H1 (cell line): Measurements from ENCODE around the gene AAMDC. TPM values are rescaled to one million over a fixed set of nuclear protein-coding genes. Genes with fewer than 3 reads are reported as not detected.
"Not testable (repeated sequence)": the region's sequence is repeated elsewhere in the genome, so short reads cannot be mapped to it uniquely, and the experiment has no call there.

Experiments
- CTCF ChIA-PET: fragments of 300-600 bp; sonication (Branson Sonifier 250); formaldehyde crosslinking; loops from one replicate; lab custom pipeline; 2021; ENCODE audit not compliant: partially characterized antibody; lab: Charles Lee
- POLR2A ChIA-PET: fragments of 300-600 bp; sonication (Branson Sonifier 250); formaldehyde crosslinking; loops from one replicate; lab custom pipeline; 2021; ENCODE audit warnings: inconsistent platforms; ENCODE audit not compliant: partially characterized antibody; lab: Charles Lee
- DNase-seq, 2 experiments: peaks; one replicate each; pipeline versions ENCODE4 v3.0.0 to v3.0.0-alpha.2; 2010 to 2022; ENCODE audit warnings: low spot score in 2 of 2, low read depth in 1 of 2, mixed read lengths in 1 of 2
- FAIRE-seq: peaks from 2 replicates; lab custom pipeline; 2011; peaks lifted over from hg19 to GRCh38; lab: Jason Lieb, UNC
- H2AFZ ChIP-seq: 2 replicates; pipeline ENCODE4 v1.8.1; 2012; ENCODE audit warnings: low read length, inconsistent platforms
- H2AK5ac ChIP-seq: 2 replicates; pipeline ENCODE4 v1.6.1; 2013; ENCODE audit warnings: low read depth, low read length
- H2BK120ac ChIP-seq: replicated peaks from 2 replicates; pipeline ENCODE3; 2013; ENCODE audit warnings: low read depth, low read length, inconsistent platforms
- H2BK12ac ChIP-seq: 2 replicates; pipeline ENCODE4 v1.6.1; 2013; ENCODE audit warnings: low read depth, low read length
- H2BK15ac ChIP-seq: 2 replicates; pipeline ENCODE4 v1.6.1; 2013; ENCODE audit warnings: low read length
- H2BK20ac ChIP-seq: 2 replicates; pipeline ENCODE4 v1.6.1; 2013; ENCODE audit warnings: low read length
- H2BK5ac ChIP-seq: 2 replicates; pipeline ENCODE4 v1.6.1; 2013; ENCODE audit warnings: low read depth, low read length
- H3K14ac ChIP-seq: 2 replicates; pipeline ENCODE4 v1.6.1; 2013; ENCODE audit warnings: inconsistent platforms; ENCODE audit not compliant: insufficient read length
- H3K18ac ChIP-seq: 2 replicates; pipeline ENCODE4 v1.6.1; 2013; ENCODE audit warnings: low read length; ENCODE audit errors: extremely low read depth
- H3K23ac ChIP-seq: 2 replicates; pipeline ENCODE4 v1.6.1; 2013; ENCODE audit warnings: inconsistent platforms; ENCODE audit not compliant: insufficient read length
- H3K23me2 ChIP-seq: 2 replicates; pipeline ENCODE4 v1.6.1; 2013; ENCODE audit warnings: low read depth, low read length
- H3K27ac ChIP-seq: 2 replicates; pipeline ENCODE4 v1.6.1; 2011; ENCODE audit warnings: low read depth, low read length, inconsistent platforms
- H3K27me3 ChIP-seq, 4 experiments: replicated peaks in 1 of 4; 1 replicate in 1 of 4; 2 replicates in 3 of 4; pipeline versions ENCODE4 v1.6.1 to v1.8.1; 2011 to 2013; ENCODE audit warnings: low read length in 3 of 4, mild to moderate bottlenecking in 3 of 4, inconsistent platforms in 2 of 4, mixed read lengths in 2 of 4, moderate library complexity in 1 of 4; ENCODE audit not compliant: control insufficient read depth in 3 of 4, insufficient read depth in 3 of 4; ENCODE audit errors: extremely low read depth in 1 of 4
- H3K36me3 ChIP-seq, 4 experiments: 2 replicates each; pipeline versions ENCODE4 v1.6.1 to v1.8.1; 2011 to 2013; ENCODE audit warnings: mild to moderate bottlenecking in 4 of 4, low read length in 3 of 4, moderate library complexity in 2 of 4, control low read depth in 1 of 4, inconsistent platforms in 1 of 4; ENCODE audit not compliant: insufficient read depth in 4 of 4, control insufficient read depth in 2 of 4
- H3K4ac ChIP-seq: replicated peaks from 2 replicates; pipeline ENCODE3; 2013; ENCODE audit warnings: low read length, low read depth, mixed read lengths, inconsistent platforms; ENCODE audit not compliant: insufficient read length
- H3K4me1 ChIP-seq, 4 experiments: replicated peaks in 1 of 4; 1 replicate in 1 of 4; 2 replicates in 3 of 4; pipeline versions ENCODE4 v1.6.1 to v1.8.1; 2011 to 2013; ENCODE audit warnings: low read length in 3 of 4, inconsistent platforms in 2 of 4, mixed read lengths in 1 of 4; ENCODE audit not compliant: insufficient read depth in 4 of 4, control insufficient read depth in 3 of 4
- H3K4me2 ChIP-seq, 2 experiments: 2 replicates each; pipeline versions ENCODE4 v1.6.1 to v1.8.1; 2011 to 2013; ENCODE audit warnings: low read depth in 2 of 2, low read length in 2 of 2, control low read depth in 1 of 2, inconsistent platforms in 1 of 2, mild to moderate bottlenecking in 1 of 2; ENCODE audit not compliant: insufficient read depth in 1 of 2
- H3K4me3 ChIP-seq, 4 experiments: fragments of 200-600, 300-600 bp in 1 of 4; sonication (generic), shearing (Covaris generic), sonication (Bioruptor Twin) in 1 of 4; 2 replicates each; pipeline versions ENCODE4 v1.5.1 to v1.8.1; 2011 to 2016; ENCODE audit warnings: low read length in 4 of 4, low read depth in 3 of 4, control low read depth in 2 of 4, inconsistent platforms in 2 of 4, mild to moderate bottlenecking in 2 of 4, mixed read lengths in 1 of 4, moderate library complexity in 1 of 4; ENCODE audit not compliant: insufficient read depth in 2 of 4; ENCODE audit errors: extremely low read depth in 1 of 4
- H3K56ac ChIP-seq: replicated peaks from 2 replicates; pipeline ENCODE3; 2013; ENCODE audit warnings: low read depth, mild to moderate bottlenecking, mixed read lengths, low read length, inconsistent platforms; ENCODE audit not compliant: insufficient read length
- H3K79me1 ChIP-seq: 2 replicates; pipeline ENCODE4 v1.6.1; 2013; ENCODE audit warnings: low read depth, low read length, control low read depth
- H3K79me2 ChIP-seq, 2 experiments: 2 replicates each; pipeline versions ENCODE4 v1.6.1 to v1.8.1; 2012 to 2013; ENCODE audit warnings: low read length in 2 of 2, mild to moderate bottlenecking in 2 of 2, inconsistent platforms in 1 of 2; ENCODE audit not compliant: insufficient read depth in 2 of 2, control insufficient read depth in 1 of 2
- H3K9ac ChIP-seq, 4 experiments: replicated peaks in 1 of 4; 1 replicate in 1 of 4; 2 replicates in 3 of 4; pipeline versions ENCODE4 v1.6.1 to v1.8.1; 2011 to 2013; ENCODE audit warnings: low read depth in 3 of 4, low read length in 3 of 4, control low read depth in 2 of 4, mild to moderate bottlenecking in 2 of 4, moderate library complexity in 2 of 4, inconsistent platforms in 1 of 4; ENCODE audit errors: extremely low read depth in 1 of 4
- H3K9me3 ChIP-seq, 2 experiments: 2 replicates each; pipeline versions ENCODE4 v1.6.1 to v1.8.1; 2012 to 2013; ENCODE audit warnings: mild to moderate bottlenecking in 2 of 2, moderate library complexity in 2 of 2, control low read depth in 1 of 2, inconsistent platforms in 1 of 2, low read depth in 1 of 2, low read length in 1 of 2, mixed read lengths in 1 of 2; ENCODE audit not compliant: insufficient read depth in 2 of 2
- H4K20me1 ChIP-seq, 2 experiments: replicated peaks in 1 of 2; 2 replicates each; pipeline versions ENCODE3 to v1.8.1; 2011 to 2013; ENCODE audit warnings: inconsistent platforms in 2 of 2, low read length in 2 of 2, mild to moderate bottlenecking in 1 of 2; ENCODE audit not compliant: insufficient read depth in 2 of 2, control insufficient read depth in 1 of 2
- H4K5ac ChIP-seq: 2 replicates; pipeline ENCODE4 v1.6.1; 2013; ENCODE audit warnings: low read length, low read depth, mixed read lengths, inconsistent platforms; ENCODE audit not compliant: insufficient read length
- H4K8ac ChIP-seq: 2 replicates; pipeline ENCODE4 v1.8.0; 2013; ENCODE audit warnings: mild to moderate bottlenecking, moderate library complexity, low read length, inconsistent platforms; ENCODE audit not compliant: insufficient read depth; ENCODE audit errors: extremely low read depth
- H4K91ac ChIP-seq: replicated peaks from 2 replicates; pipeline ENCODE3; 2013; ENCODE audit warnings: low read length, mixed read lengths, inconsistent platforms; ENCODE audit not compliant: insufficient read length
- CREB1 ChIP-seq: IDR thresholded peaks from 2 replicates; pipeline ENCODE4 v1.6.1; 2012; ENCODE audit warnings: inconsistent platforms
- EZH2 ChIP-seq: fragments of 200-600 bp; sonication (generic); IDR thresholded peaks from 2 replicates; pipeline ENCODE4 v1.7.1; 2012; ENCODE audit warnings: low read depth, mild to moderate bottlenecking, moderate library complexity, low read length, inconsistent platforms; ENCODE audit not compliant: severe bottlenecking
- KDM5A ChIP-seq: fragments of 200-600 bp; IDR thresholded peaks from 2 replicates; pipeline ENCODE4 v1.7.1; 2012; ENCODE audit warnings: mild to moderate bottlenecking, low read length, inconsistent platforms, mixed read lengths
- POLR2AphosphoS5 ChIP-seq: IDR thresholded peaks from 2 replicates; pipeline ENCODE4 v1.6.1; 2011; ENCODE audit warnings: low read depth, low read length
- SP1 ChIP-seq: IDR thresholded peaks from 2 replicates; pipeline ENCODE4 v1.6.1; 2011; ENCODE audit warnings: low read depth, low read length
- SUZ12 ChIP-seq: fragments of 200-600 bp; sonication (generic); IDR thresholded peaks from 2 replicates; pipeline ENCODE4 v1.6.1; 2012; ENCODE audit warnings: mild to moderate bottlenecking, inconsistent platforms, low read length, moderate library complexity, mixed read lengths
- WGBS, 2 experiments: shearing (Covaris generic) in 1 of 2; methylation state at CpG; one replicate each; pipeline versions ENCODE4 v1.1.6 to v1.1.7; 2013 to 2015; ENCODE audit warnings: low lambda C conversion rate in 2 of 2, mixed read lengths in 2 of 2, inconsistent platforms in 1 of 2, low coverage in 1 of 2, missing lambda C conversion rate in 1 of 2; ENCODE audit not compliant: insufficient replicate concordance in 2 of 2, insufficient coverage in 1 of 2, insufficient read length in 1 of 2; ENCODE audit errors: extremely low coverage in 1 of 2, missing lambda C conversion rate in 1 of 2; 5-methylcytosine and 5-hydroxymethylcytosine counted together
- polyA plus RNA-seq, 7 experiments: library from polyadenylated mRNA; depleted of rRNA in 3 of 7; stranded (reverse) in 5 of 7; unstranded in 2 of 7; fragments of >200 nt in 5 of 7; fragments of 200-250 nt in 2 of 7; gene quantifications; 1 replicate in 5 of 7; 2 replicates in 1 of 7; 4 replicates in 1 of 7; pipeline versions ENCODE4 v1.2.1 to v1.2.3, GENCODE V29; 2011 to 2013; ENCODE audit warnings: missing spikeins in 2 of 7, mixed read lengths in 2 of 7
- total RNA-seq: library from RNA; stranded (reverse); fragmentation: NEBNext Ultra II Directional; extraction: Animal tissue kit (Norgen Biotek cat#: 25700); gene quantifications from 2 replicates; pipeline ENCODE4 v1.2.1, GENCODE V29; 2021

The AAMDC gene
- total and polyA plus RNA-seq, 2 of the 8 experiments (the other 6 are each of a cell fraction or from before 2014, with no cell fraction given) = 17.2 to 19.5 TPM

GRCh38 chr11:77842441-77843121, 21.6 kb downstream of the AAMDC start (continued):
- TF ChIP-seq KDM5A (no peak), SP1 (no peak), EZH2 (no peak), SUZ12 (no peak), POLR2AphosphoS5 (no peak), CREB1 (no peak)

- H3K56ac ChIP-seq, H2BK15ac ChIP-seq, H3K4ac ChIP-seq, H3K4me1 ChIP-seq, H2BK20ac ChIP-seq, H2BK5ac ChIP-seq, H3K23ac ChIP-seq, H3K27ac ChIP-seq, H2BK120ac ChIP-seq, H3K14ac ChIP-seq, H3K9me3 ChIP-seq, H4K5ac ChIP-seq, DNase-seq, H3K79me1 ChIP-seq, H3K4me3 ChIP-seq, H3K27me3 ChIP-seq, H3K79me2 ChIP-seq, H3K4me2 ChIP-seq, H4K8ac ChIP-seq, H3K18ac ChIP-seq, H4K20me1 ChIP-seq, CTCF ChIA-PET, H2BK12ac ChIP-seq, FAIRE-seq, H2AK5ac ChIP-seq, H3K23me2 ChIP-seq, H3K9ac ChIP-seq, H2AFZ ChIP-seq, H4K91ac ChIP-seq, H3K36me3 ChIP-seq: not testable (repeated sequence)
- POLR2A ChIA-PET = interaction anchor here (0.7 kb wide), 1 partner anchor 24 kb away, joined by 3 read pairs; no protein-coding TSS in a partner anchor
- WGBS, 2 experiments = 88% methylated on average over 5 of the region's 5 CpGs; no CpG with 5 or more reads in 1 of the 2 experiments
Observed at GRCh38 chr11:77843700-77844099, 22.8 kb downstream of the AAMDC start.
